Measurements from ENCODE around the gene C15orf61.

The C15orf61 gene

GRCh38 chr15:67554580-67554979 is 33.6 kb downstream of the C15orf61 start:
- no peak for DNase-seq

GRCh38 chr15:67556976-67557570 is 36.1 kb downstream of the C15orf61 start:
- no peak for DNase-seq

GRCh38 chr15:67558502-67558901 is 37.6 kb downstream of the C15orf61 start:
- DNase-seq, result no peak

- DNase-seq, result no peak
Observed at GRCh38 chr15:67559158-67559557, 38.2 kb downstream of the C15orf61 start.

GRCh38 chr15:67559576-67559975 is 38.6 kb downstream of the C15orf61 start:
- DNase-seq, result no peak

- DNase-seq, result no peak
Observed at GRCh38 chr15:67560320-67560719, 39.4 kb downstream of the C15orf61 start.

- DNase-seq, result no peak
Observed at GRCh38 chr15:67563092-67563491, 42.2 kb downstream of the C15orf61 start.

GRCh38 chr15:67564021-67564967 is 43.4 kb downstream of the C15orf61 start:
- no peak for DNase-seq

- no peak for DNase-seq
Observed at GRCh38 chr15:67564968-67565345, 44.0 kb downstream of the C15orf61 start.

GRCh38 chr15:67569668-67570067 is 48.7 kb downstream of the C15orf61 start:
- DNase-seq, result no peak

- DNase-seq, result no peak
Observed at GRCh38 chr15:67570875-67571647, 50.1 kb downstream of the C15orf61 start.

GRCh38 chr15:67571648-67572415 is 50.9 kb downstream of the C15orf61 start:
- no peak for DNase-seq

GRCh38 chr15:67573194-67573593 is 52.3 kb downstream of the C15orf61 start:
- DNase-seq, result no peak

GRCh38 chr15:67575039-67575502 is 54.1 kb downstream of the C15orf61 start:
- DNase-seq, result no peak

GRCh38 chr15:67578020-67578600 is 57.2 kb downstream of the C15orf61 start:
- DNase-seq, result no peak

- no peak for DNase-seq
Observed at GRCh38 chr15:67579164-67579563, 58.2 kb downstream of the C15orf61 start.

Measured in NCI-H2171 (cell line).